ENCODE results near the gene YY1.

DNA sequence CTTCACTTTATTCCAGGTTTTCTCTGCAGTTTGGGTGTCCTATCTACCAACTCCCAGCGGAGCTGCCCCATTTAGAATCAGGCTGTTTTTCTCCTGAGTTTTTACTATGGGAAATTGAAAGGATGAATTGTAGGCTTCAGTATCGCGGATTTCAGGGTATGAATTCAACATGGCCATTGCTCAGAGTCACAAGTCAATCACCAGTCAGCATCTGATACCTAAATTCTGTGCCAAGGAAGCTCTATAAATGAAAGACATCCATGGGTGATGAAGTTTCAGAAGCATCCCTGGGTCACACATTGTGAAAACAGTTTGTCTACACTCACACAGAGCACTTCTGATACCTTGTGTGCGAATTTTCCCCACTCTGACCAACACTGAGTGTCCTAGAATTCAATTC, 35.8 kb upstream of the YY1 start:
- TF ChIP-seq, protein P1, sequence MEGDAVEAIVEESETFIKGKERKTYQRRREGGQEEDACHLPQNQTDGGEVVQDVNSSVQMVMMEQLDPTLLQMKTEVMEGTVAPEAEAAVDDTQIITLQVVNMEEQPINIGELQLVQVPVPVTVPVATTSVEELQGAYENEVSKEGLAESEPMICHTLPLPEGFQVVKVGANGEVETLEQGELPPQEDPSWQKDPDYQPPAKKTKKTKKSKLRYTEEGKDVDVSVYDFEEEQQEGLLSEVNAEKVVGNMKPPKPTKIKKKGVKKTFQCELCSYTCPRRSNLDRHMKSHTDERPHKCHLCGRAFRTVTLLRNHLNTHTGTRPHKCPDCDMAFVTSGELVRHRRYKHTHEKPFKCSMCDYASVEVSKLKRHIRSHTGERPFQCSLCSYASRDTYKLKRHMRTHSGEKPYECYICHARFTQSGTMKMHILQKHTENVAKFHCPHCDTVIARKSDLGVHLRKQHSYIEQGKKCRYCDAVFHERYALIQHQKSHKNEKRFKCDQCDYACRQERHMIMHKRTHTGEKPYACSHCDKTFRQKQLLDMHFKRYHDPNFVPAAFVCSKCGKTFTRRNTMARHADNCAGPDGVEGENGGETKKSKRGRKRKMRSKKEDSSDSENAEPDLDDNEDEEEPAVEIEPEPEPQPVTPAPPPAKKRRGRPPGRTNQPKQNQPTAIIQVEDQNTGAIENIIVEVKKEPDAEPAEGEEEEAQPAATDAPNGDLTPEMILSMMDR (IDR thresholded peaks at IDR 0.05), result no peak
- TF ChIP-seq, protein P2, sequence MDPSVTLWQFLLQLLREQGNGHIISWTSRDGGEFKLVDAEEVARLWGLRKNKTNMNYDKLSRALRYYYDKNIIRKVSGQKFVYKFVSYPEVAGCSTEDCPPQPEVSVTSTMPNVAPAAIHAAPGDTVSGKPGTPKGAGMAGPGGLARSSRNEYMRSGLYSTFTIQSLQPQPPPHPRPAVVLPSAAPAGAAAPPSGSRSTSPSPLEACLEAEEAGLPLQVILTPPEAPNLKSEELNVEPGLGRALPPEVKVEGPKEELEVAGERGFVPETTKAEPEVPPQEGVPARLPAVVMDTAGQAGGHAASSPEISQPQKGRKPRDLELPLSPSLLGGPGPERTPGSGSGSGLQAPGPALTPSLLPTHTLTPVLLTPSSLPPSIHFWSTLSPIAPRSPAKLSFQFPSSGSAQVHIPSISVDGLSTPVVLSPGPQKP (IDR thresholded peaks at IDR 0.05; ENCODE audit: low read depth, low read length), result no peak
- TF ChIP-seq JUN (IDR thresholded peaks at IDR 0.05) (no peak), POLR2A (IDR thresholded peaks at IDR 0.05; ENCODE audit: low read length) (no peak), RAD21 (conservative IDR thresholded peaks at IDR 0.05 in 1 of 2, IDR thresholded peaks at IDR 0.05 in 1 of 2) (no peak), ESRRA (IDR thresholded peaks at IDR 0.05; ENCODE audit: borderline replicate concordance, low read length) (no peak), CHD2 (IDR thresholded peaks at IDR 0.05; ENCODE audit: low read length, partially characterized antibody) (no peak), KDM5A (IDR thresholded peaks at IDR 0.05) (no peak)

Measured in A549 (cell line).